Vagina (tissue), 2 donors: Measurements from ENCODE around the gene ATRN. TPM values are rescaled to one million over a fixed set of nuclear protein-coding genes. Genes with fewer than 3 reads are reported as not detected.

Source experiments
- DNase-seq, 2 donors: peaks; one replicate each; pipeline ENCODE4 v3.0.0-alpha.2; 2017; ENCODE audit errors: extremely low spot score in 2 of 2
- H3K27ac ChIP-seq: fragments of 200-600 bp; sonication (generic); one replicate; pipeline ENCODE4 v1.5.1; 2019
- H3K27me3 ChIP-seq: fragments of 200-600 bp; sonication (generic); one replicate; pipeline ENCODE4 v1.5.1; 2019
- H3K36me3 ChIP-seq, 2 donors: fragments of 200-600 bp; sonication (generic); one replicate each; pipeline ENCODE4 v1.5.1; 2017 to 2019
- H3K4me1 ChIP-seq: fragments of 200-600 bp; sonication (generic); one replicate; pipeline ENCODE4 v1.5.1; 2019
- H3K4me3 ChIP-seq, 2 donors: fragments of 200-600 bp; sonication (generic); 1 replicate in 1 of 2; 2 replicates in 1 of 2; pipeline ENCODE4 v1.5.1; 2016 to 2019
- H3K9me3 ChIP-seq: fragments of 200-600 bp; sonication (generic); one replicate; pipeline ENCODE4 v1.5.1; 2019
- POLR2A ChIP-seq, 2 donors: fragments of 450-650 bp; IDR thresholded peaks; one replicate each; pipeline ENCODE4 v1.6.1; 2017; ENCODE audit warnings: antibody characterized with exemption in 2 of 2, mild to moderate bottlenecking in 2 of 2, moderate library complexity in 2 of 2
- POLR2AphosphoS5 ChIP-seq, 2 donors: sonication (generic); formaldehyde crosslinking; IDR thresholded peaks; one replicate each; pipeline ENCODE4 v1.9.0; 2017; ENCODE audit warnings: antibody characterized with exemption in 2 of 2, mild to moderate bottlenecking in 2 of 2, low read depth in 1 of 2; ENCODE audit not compliant: insufficient read depth in 1 of 2
- intact Hi-C: fragments of 100-400 bp; cut with DNase I; formaldehyde crosslinking; loops from one replicate; pipeline ENCODE4 v1.15.1; 2023
- total RNA-seq: library from RNA; depleted of rRNA; stranded (reverse); fragments of >200 nt; gene quantifications from one replicate; pipeline ENCODE4 v1.2.3, GENCODE V29; 2016
- TF ChIP-seq, protein P1 (sequence below), 3 experiments: fragments of 450-650 bp in 2 of 3; fragments of 200-600 bp in 1 of 3; sonication (generic) in 1 of 3; IDR thresholded peaks; one replicate each; pipeline ENCODE4 v1.5.1; 2017 to 2019; ENCODE audit warnings: antibody characterized with exemption in 3 of 3, mild to moderate bottlenecking in 2 of 3, moderate library complexity in 2 of 3

The ATRN gene
- total RNA-seq, 1 donor from 2014 or later, result 22.8 TPM

DNA sequence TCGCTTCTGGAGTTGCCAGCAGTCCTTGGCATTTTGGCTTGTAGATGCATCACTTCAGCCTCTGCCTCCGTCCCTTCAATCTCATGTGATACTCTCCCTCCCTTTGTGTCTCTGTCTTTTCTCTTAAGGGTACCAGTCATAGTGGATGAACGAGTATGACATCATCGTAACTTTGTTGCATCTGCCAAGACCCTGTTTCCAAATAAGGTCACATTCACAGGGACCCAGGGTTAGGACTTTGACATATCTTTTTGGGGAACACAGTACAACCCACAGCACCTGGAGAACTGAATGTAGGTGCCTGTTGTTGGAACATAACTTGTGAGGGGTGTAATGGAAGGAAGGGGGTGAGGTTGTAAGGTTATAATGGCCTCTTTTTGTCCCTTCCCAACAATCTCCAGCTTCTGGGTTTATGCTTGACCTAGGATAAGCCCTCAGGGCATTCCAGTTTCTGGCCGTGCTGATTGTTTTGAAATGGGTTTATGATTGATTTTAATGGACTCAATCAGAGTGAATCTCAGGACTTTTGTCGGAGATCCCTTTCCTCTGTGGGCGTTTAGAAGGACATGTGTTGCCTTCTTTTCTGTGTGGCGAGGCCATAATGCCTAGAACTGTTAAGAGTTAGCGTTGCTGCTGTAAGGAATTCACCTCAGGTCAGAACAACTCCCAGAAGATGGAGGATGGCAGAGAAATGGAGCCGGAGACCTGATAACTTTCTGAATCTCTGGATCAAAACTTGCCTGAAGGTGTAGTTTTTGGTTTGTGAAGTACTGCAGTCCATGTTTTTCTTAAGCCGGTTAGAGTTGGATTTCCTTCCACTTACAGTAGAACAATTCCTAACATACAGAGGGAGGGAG lies 9.2 kb downstream of the ATRN start:
- H3K4me3 ChIP-seq, result no peak overlapping the region
- H3K36me3 ChIP-seq, result no peaks in the 10 kb centered on the region
- no peak overlapping the region for H3K27ac ChIP-seq
- no peaks in the 10 kb centered on the region for H3K27me3 ChIP-seq
- no peak for DNase-seq
- TF ChIP-seq POLR2A (IDR thresholded peaks at IDR 0.05), result no peak
- TF ChIP-seq, protein P1, sequence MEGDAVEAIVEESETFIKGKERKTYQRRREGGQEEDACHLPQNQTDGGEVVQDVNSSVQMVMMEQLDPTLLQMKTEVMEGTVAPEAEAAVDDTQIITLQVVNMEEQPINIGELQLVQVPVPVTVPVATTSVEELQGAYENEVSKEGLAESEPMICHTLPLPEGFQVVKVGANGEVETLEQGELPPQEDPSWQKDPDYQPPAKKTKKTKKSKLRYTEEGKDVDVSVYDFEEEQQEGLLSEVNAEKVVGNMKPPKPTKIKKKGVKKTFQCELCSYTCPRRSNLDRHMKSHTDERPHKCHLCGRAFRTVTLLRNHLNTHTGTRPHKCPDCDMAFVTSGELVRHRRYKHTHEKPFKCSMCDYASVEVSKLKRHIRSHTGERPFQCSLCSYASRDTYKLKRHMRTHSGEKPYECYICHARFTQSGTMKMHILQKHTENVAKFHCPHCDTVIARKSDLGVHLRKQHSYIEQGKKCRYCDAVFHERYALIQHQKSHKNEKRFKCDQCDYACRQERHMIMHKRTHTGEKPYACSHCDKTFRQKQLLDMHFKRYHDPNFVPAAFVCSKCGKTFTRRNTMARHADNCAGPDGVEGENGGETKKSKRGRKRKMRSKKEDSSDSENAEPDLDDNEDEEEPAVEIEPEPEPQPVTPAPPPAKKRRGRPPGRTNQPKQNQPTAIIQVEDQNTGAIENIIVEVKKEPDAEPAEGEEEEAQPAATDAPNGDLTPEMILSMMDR (IDR thresholded peaks at IDR 0.05), result no peak
- TF ChIP-seq POLR2AphosphoS5 (IDR thresholded peaks at IDR 0.05; ENCODE audit: insufficient read depth in 1 of 2, low read depth in 1 of 2), result no peak
- intact Hi-C loops, result no loop called here
- H3K4me1 ChIP-seq, result peaks cover 13% of the 10 kb centered on the region
- H3K9me3 ChIP-seq, result no peaks in the 10 kb centered on the region

DNA sequence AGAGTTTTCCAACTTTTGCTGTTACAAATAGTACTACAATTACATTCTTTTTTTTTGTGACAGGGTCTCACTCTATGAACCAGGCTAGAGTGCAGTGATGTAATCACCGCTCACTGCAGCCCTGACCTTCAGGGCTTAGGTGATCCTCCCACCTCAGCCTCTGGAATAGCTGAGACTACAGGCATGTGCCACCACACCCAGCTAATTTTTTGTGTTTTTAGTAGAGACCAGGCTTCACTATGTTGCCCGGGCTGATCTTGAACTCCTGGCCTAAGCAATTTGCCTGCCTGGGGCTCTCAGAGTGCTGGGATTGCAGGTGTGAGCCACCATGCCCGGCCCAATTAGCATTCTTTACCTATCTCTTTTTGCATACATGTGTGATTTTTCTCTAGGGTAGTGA lies 12.5 kb downstream of the ATRN start:
- Histone ChIP-seq H3K27me3 (no peaks in the 10 kb centered on the region), H3K4me1 (peaks cover 13% of the 10 kb centered on the region), H3K4me3 (no peak overlapping the region), H3K9me3 (no peaks in the 10 kb centered on the region), H3K27ac (no peak overlapping the region), H3K36me3 (no peaks in the 10 kb centered on the region)
- intact Hi-C loops, result no loop called here
- TF ChIP-seq POLR2A (IDR thresholded peaks at IDR 0.05), result no peak
- TF ChIP-seq, protein P1 (IDR thresholded peaks at IDR 0.05), result no peak
- no peak for TF ChIP-seq POLR2AphosphoS5 (IDR thresholded peaks at IDR 0.05; ENCODE audit: insufficient read depth in 1 of 2, low read depth in 1 of 2)
- no peak for DNase-seq

DNA sequence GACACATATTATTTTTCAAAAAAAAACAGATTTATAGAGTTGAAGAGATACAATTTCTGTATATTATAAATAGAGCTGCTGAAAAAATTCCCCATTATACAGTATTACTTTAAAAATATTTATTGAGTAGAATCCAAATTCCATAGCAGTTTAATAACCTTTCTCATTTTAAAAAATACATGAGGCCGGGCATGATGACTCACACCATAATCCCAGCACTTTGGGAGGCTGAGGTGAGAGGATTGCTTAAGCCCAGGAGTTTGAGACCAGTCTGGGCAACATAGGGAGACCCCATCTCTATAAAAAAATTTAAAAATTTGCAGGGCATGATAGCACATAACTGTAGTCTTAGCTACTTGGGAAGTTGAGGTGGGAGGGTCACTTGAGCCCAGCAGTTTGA lies 13.0 kb downstream of the ATRN start:
- Histone ChIP-seq H3K4me3 (no peak overlapping the region), H3K9me3 (no peaks in the 10 kb centered on the region), H3K27me3 (no peaks in the 10 kb centered on the region), H3K27ac (no peak overlapping the region), H3K4me1 (peaks cover 13% of the 10 kb centered on the region), H3K36me3 (no peaks in the 10 kb centered on the region)
- intact Hi-C loops, result no loop called here
- DNase-seq, result no peak
- no peak for TF ChIP-seq POLR2AphosphoS5 (IDR thresholded peaks at IDR 0.05; ENCODE audit: insufficient read depth in 1 of 2, low read depth in 1 of 2)
- TF ChIP-seq POLR2A (IDR thresholded peaks at IDR 0.05), result no peak
- TF ChIP-seq, protein P1 (IDR thresholded peaks at IDR 0.05), result no peak

DNA sequence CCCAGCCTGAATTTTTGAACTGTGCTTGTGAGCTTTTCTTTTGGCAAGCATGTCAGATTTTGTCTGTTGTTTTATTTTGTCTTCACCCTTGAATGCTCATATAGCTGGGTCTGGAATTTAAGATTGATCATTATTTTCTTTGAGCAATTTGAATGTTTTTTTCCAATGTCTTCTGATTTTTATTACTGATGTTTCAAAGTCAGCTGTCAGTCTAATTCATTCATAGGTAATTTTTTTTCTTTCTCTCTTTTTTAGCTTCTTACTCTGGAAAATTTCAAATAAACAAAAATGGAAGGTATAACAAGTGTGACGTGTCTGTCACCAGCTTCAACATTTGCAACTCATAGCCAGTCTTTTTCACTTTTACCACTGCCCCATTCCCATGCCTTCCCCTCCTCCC lies 15.1 kb downstream of the ATRN start:
- Histone ChIP-seq H3K27ac (no peak overlapping the region), H3K9me3 (no peaks in the 10 kb centered on the region), H3K27me3 (no peaks in the 10 kb centered on the region), H3K4me3 (no peak overlapping the region), H3K36me3 (no peaks in the 10 kb centered on the region), H3K4me1 (peaks cover 13% of the 10 kb centered on the region)
- TF ChIP-seq, protein P1 (IDR thresholded peaks at IDR 0.05), result no peak
- TF ChIP-seq POLR2AphosphoS5 (IDR thresholded peaks at IDR 0.05; ENCODE audit: insufficient read depth in 1 of 2, low read depth in 1 of 2) (no peak), POLR2A (IDR thresholded peaks at IDR 0.05) (no peak)
- intact Hi-C loops, result no loop called here
- no peak for DNase-seq

DNA sequence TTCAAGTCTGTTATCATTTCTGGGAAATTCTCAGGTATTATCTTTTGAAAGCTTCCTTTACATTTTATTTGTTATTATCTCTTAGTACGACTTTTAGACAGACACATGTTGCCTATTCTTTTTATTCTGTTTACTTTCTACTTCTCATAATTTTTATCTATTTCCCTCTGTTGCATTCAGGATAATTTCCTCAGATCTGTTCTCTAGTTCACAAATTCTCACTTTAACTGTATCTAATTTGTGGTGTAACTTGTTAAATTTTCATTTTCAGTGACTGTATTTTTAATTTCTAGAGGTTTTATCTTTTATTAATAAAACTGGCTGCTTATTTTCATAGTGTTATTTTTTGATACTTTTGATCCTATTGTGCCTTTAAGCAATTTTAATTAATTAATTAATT lies 16.0 kb downstream of the ATRN start:
- Histone ChIP-seq H3K4me1 (peaks cover 13% of the 10 kb centered on the region), H3K4me3 (no peak overlapping the region), H3K9me3 (no peaks in the 10 kb centered on the region), H3K27me3 (no peaks in the 10 kb centered on the region), H3K36me3 (no peaks in the 10 kb centered on the region), H3K27ac (no peak overlapping the region)
- TF ChIP-seq POLR2A (IDR thresholded peaks at IDR 0.05) (no peak), POLR2AphosphoS5 (IDR thresholded peaks at IDR 0.05; ENCODE audit: insufficient read depth in 1 of 2, low read depth in 1 of 2) (no peak)
- TF ChIP-seq, protein P1 (IDR thresholded peaks at IDR 0.05), result no peak
- intact Hi-C loops, result no loop called here
- DNase-seq, result no peak
